Vagina (tissue), 2 donors: ENCODE results near the gene IFNA21. TPM values are rescaled to one million over a fixed set of nuclear protein-coding genes. Genes with fewer than 3 reads are reported as not detected.

ENCODE experiments used
- DNase-seq, 2 donors: peaks; one replicate each; pipeline ENCODE4 v3.0.0-alpha.2; 2017; ENCODE audit errors: extremely low spot score in 2 of 2
- H3K27ac ChIP-seq: fragments of 200-600 bp; sonication (generic); one replicate; pipeline ENCODE4 v1.5.1; 2019
- H3K27me3 ChIP-seq: fragments of 200-600 bp; sonication (generic); one replicate; pipeline ENCODE4 v1.5.1; 2019
- H3K36me3 ChIP-seq, 2 donors: fragments of 200-600 bp; sonication (generic); one replicate each; pipeline ENCODE4 v1.5.1; 2017 to 2019
- H3K4me1 ChIP-seq: fragments of 200-600 bp; sonication (generic); one replicate; pipeline ENCODE4 v1.5.1; 2019
- H3K4me3 ChIP-seq, 2 donors: fragments of 200-600 bp; sonication (generic); 1 replicate in 1 of 2; 2 replicates in 1 of 2; pipeline ENCODE4 v1.5.1; 2016 to 2019
- H3K9me3 ChIP-seq: fragments of 200-600 bp; sonication (generic); one replicate; pipeline ENCODE4 v1.5.1; 2019
- POLR2A ChIP-seq, 2 donors: fragments of 450-650 bp; IDR thresholded peaks; one replicate each; pipeline ENCODE4 v1.6.1; 2017; ENCODE audit warnings: antibody characterized with exemption in 2 of 2, mild to moderate bottlenecking in 2 of 2, moderate library complexity in 2 of 2
- POLR2AphosphoS5 ChIP-seq, 2 donors: sonication (generic); formaldehyde crosslinking; IDR thresholded peaks; one replicate each; pipeline ENCODE4 v1.9.0; 2017; ENCODE audit warnings: antibody characterized with exemption in 2 of 2, mild to moderate bottlenecking in 2 of 2, low read depth in 1 of 2; ENCODE audit not compliant: insufficient read depth in 1 of 2
- intact Hi-C: fragments of 100-400 bp; cut with DNase I; formaldehyde crosslinking; loops from one replicate; pipeline ENCODE4 v1.15.1; 2023
- small RNA-seq: library from RNA; depleted of rRNA; stranded (forward); fragments of <200 nt; gene quantifications from one replicate; pipeline ENCODE3, GENCODE V24; 2016
- total RNA-seq: library from RNA; depleted of rRNA; stranded (reverse); fragments of >200 nt; gene quantifications from one replicate; pipeline ENCODE4 v1.2.3, GENCODE V29; 2016
- TF ChIP-seq, protein P1 (sequence below), 3 experiments: fragments of 450-650 bp in 2 of 3; fragments of 200-600 bp in 1 of 3; sonication (generic) in 1 of 3; IDR thresholded peaks; one replicate each; pipeline ENCODE4 v1.5.1; 2017 to 2019; ENCODE audit warnings: antibody characterized with exemption in 3 of 3, mild to moderate bottlenecking in 2 of 3, moderate library complexity in 2 of 3

The IFNA21 gene
- total RNA-seq, 1 donor from 2014 or later: not detected

DNA sequence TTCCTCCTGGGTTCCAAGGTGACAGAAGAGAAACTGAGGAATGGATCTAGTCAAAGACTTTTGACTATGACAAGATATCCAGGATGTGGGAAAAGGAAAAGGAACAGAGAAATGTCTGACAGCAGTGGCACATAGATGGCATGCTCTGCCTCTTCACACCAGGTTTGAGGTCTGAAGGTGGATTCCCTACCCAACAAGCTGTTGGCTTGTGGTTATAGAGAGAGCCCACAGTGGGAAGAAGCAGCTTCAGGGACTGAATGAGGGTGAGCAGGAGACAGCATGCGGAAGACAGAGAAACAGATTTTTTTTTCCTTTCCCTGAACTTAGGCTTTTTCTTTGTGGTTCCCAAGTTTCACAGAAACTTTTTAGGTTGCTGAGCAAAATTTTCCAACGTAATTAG is 45.4 kb downstream of the IFNA21 start:
- Histone ChIP-seq H3K27me3 (no peaks in the 10 kb centered on the region), H3K4me1 (no peaks in the 10 kb centered on the region), H3K4me3 (no peak overlapping the region), H3K36me3 (no peaks in the 10 kb centered on the region), H3K27ac (no peak overlapping the region), H3K9me3 (no peaks in the 10 kb centered on the region)
- intact Hi-C loops: no loop called here
- TF ChIP-seq POLR2AphosphoS5 (IDR thresholded peaks at IDR 0.05; ENCODE audit: insufficient read depth in 1 of 2, low read depth in 1 of 2) (no peak), POLR2A (IDR thresholded peaks at IDR 0.05) (no peak)
- TF ChIP-seq, protein P1, sequence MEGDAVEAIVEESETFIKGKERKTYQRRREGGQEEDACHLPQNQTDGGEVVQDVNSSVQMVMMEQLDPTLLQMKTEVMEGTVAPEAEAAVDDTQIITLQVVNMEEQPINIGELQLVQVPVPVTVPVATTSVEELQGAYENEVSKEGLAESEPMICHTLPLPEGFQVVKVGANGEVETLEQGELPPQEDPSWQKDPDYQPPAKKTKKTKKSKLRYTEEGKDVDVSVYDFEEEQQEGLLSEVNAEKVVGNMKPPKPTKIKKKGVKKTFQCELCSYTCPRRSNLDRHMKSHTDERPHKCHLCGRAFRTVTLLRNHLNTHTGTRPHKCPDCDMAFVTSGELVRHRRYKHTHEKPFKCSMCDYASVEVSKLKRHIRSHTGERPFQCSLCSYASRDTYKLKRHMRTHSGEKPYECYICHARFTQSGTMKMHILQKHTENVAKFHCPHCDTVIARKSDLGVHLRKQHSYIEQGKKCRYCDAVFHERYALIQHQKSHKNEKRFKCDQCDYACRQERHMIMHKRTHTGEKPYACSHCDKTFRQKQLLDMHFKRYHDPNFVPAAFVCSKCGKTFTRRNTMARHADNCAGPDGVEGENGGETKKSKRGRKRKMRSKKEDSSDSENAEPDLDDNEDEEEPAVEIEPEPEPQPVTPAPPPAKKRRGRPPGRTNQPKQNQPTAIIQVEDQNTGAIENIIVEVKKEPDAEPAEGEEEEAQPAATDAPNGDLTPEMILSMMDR (IDR thresholded peaks at IDR 0.05): no peak
- DNase-seq: no peak

DNA sequence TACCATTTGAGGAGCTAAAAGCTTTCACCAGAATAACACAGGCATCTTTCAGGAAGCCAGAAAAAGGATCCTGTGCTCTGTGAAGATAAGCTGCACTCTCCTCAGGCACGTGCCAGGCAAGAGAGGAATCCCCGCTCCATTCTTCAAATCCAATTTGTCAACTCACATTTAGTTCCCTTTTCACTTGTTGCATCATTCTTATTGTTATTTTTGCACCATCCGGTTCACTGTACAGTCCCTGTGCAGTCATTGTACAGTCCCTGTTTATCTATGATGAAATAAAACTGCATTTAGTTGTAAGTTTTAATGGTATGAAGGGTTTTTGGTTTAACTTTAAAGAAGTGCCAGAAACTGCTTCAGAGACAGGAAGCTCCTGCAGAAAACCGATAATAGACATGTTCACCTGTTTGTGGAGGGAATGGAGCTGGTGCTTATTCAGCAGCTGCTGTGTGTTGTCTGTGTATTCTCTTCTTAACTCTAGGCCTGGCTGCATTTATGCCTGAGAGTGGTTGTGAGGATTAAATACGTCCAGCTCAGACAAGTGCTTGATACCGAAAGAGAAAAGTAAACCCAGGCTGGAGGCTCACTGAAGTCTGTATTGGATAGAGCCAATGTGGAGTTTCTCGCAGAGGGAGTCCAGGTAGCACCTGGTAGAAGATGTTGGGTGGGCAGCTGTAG is 47.2 kb downstream of the IFNA21 start:
- DNase-seq: no peak
- intact Hi-C loops: loop anchor here (10.0 kb wide), 1 partner anchor 234 kb away; no protein-coding TSS in a partner anchor

More for the DNA sequence above, 47.2 kb downstream of the IFNA21 start:
- no peaks in the 10 kb centered on the region for H3K36me3 ChIP-seq
- H3K4me3 ChIP-seq: no peak overlapping the region
- no peaks in the 10 kb centered on the region for H3K4me1 ChIP-seq
- no peaks in the 10 kb centered on the region for H3K9me3 ChIP-seq
- no peaks in the 10 kb centered on the region for H3K27me3 ChIP-seq
- TF ChIP-seq POLR2A (IDR thresholded peaks at IDR 0.05): no peak
- TF ChIP-seq, protein P1 (IDR thresholded peaks at IDR 0.05): no peak
- TF ChIP-seq POLR2AphosphoS5 (IDR thresholded peaks at IDR 0.05; ENCODE audit: insufficient read depth in 1 of 2, low read depth in 1 of 2): no peak
- H3K27ac ChIP-seq: no peak overlapping the region

Small RNAs within 50 kb of the gene (small RNA-seq; reads per million reads assigned to genes)
- not detected for gene RF00019

Other genes with a start within 250 kb of the IFNA21 start
- 3.2 TPM for gene HACD4, start 135.0 kb downstream of the IFNA21 start, total RNA-seq
- gene IFNB1, start 88.7 kb downstream of the IFNA21 start, total RNA-seq: not detected
- not detected for gene IFNW1, start 24.8 kb downstream of the IFNA21 start, total RNA-seq
- not detected for gene IFNA4, start 20.9 kb upstream of the IFNA21 start, total RNA-seq
- gene IFNA7, start 35.5 kb upstream of the IFNA21 start, total RNA-seq: not detected
- not detected for gene IFNA10, start 40.5 kb upstream of the IFNA21 start, total RNA-seq
- gene IFNA16, start 50.7 kb upstream of the IFNA21 start, total RNA-seq: not detected
- not detected for gene IFNA17, start 61.6 kb upstream of the IFNA21 start, total RNA-seq
- not detected for gene IFNA14, start 73.3 kb upstream of the IFNA21 start, total RNA-seq
- not detected for gene IFNA5, start 138.7 kb upstream of the IFNA21 start, total RNA-seq
- 22.3 TPM for gene KLHL9, start 168.7 kb upstream of the IFNA21 start, total RNA-seq
- gene IFNA6, start 184.2 kb upstream of the IFNA21 start, total RNA-seq: not detected
- not detected for gene IFNA13, start 201.4 kb upstream of the IFNA21 start, total RNA-seq
- not detected for gene IFNA2, start 218.7 kb upstream of the IFNA21 start, total RNA-seq
- gene IFNA8, start 242.5 kb upstream of the IFNA21 start, total RNA-seq: not detected